Cerebellar nuclear complex (tissue), 1 donor: ENCODE measurements around the gene ATG101.
A peak's percentile ranks its signal among the peaks of the same experiment; 100 is the strongest.

Experiments
- DNase-seq, 2 experiments: peaks; one replicate each; lab custom pipeline; 2025; lab: John Stamatoyannopoulos, UW

Gene ATG101, protein sequence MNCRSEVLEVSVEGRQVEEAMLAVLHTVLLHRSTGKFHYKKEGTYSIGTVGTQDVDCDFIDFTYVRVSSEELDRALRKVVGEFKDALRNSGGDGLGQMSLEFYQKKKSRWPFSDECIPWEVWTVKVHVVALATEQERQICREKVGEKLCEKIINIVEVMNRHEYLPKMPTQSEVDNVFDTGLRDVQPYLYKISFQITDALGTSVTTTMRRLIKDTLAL

DNA sequence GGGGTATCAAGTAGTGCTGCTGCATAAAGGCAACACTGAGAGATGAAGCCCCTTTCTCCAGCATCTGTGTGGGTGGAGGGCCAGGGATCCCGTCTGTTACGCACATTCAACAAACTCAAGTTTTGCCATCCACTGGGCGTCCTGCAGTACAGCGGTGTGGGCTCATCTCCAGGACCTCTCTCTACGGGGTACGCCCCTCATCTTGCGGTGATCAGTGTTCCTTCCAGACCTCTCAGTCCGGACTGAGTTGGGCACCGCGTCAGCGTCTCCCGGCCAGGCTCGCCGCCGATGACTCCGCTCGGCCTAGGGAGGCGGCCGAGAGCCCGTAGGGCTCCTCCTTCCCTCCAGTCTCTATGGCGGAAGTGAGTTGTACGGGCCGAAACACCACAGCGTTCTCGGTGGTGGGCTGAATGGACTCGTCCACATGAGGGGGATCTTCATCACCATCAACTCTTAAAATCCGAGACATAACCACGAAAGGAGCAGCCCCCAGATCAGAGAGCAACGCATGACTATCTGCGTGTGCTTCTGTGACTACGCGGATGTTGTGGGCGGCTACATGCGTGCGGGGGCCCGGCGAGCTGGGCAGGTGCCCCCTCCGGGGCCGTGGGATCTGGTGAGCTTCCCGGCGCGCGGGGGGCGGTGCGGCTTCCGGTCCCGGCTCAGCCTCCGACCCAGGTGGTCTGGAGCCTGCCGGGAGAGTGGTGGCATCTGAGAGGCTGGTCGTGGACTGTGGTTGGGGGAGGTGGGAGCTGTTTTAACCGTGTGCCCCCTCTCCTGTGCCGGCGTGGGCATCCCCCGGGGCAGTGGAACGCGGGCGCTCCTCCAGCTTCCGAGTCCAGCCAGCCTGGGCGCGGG is at the start of gene ATG101:
Gene ATG101, plus strand, starts transcription at position 652 of the 858 bp plus-strand sequence. CDS start 3,673 bp downstream, outside the sequence.
- DNase-seq, result peak; percentile 61 to 85

GRCh38 chr12:52020539-52021336 is 49.0 kb upstream of the ATG101 start:
- DNase-seq, result no peak

DNA sequence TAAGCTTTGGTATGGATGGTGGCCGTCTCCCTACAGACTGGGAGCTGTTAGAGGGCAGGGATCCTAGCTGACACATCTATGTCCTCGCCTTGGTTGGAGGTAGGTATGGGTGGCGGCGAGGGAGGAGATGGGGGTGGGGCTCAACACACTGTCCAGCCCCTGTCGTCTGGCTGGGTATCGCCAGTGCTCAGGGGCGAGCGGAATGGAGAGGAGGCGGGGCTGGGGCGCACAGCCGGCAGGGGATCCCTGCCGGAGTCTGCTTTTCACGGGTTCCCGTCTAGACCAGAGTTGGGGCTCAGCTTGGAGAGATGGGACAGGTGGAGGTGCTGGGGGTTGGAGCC is 47.0 kb upstream of the ATG101 start:
- no peak for DNase-seq

GRCh38 chr12:52023182-52023975 is 46.4 kb upstream of the ATG101 start:
- DNase-seq, result peak in 1 of 2 experiments; percentile 5

DNA sequence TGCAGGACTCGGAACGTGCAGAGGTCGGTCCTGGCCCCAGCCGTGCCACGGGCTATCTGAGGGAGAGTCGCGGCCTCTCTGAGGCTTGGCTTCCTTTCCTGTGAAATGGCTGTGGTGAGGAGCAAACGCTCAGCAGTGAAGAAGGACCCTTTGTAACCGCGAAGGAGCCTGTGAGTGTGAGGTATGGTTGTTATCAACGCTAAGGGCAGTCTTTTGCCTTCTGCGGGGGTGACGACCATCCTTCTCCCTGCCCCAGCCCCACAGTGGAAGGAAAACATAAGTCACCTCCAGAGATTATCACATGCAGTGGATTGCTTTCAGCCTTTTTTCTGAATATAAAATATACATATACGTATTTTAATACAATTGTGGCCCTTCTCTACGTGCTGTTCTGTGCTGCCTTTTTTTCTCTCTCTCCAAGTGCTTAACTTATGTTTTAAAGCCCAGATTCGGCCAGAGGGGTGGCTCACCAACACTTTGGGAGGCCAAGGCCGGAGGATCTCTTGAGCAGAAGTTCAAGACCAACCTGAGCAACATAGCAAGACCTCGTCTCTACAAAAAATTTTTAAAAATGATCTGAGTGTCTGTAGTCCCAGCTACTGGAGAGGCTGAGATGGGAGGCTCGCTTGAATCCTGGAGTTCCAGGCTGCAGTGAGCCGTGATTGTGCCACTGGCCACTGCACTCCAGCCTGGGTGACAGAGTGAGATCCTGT is 45.6 kb upstream of the ATG101 start:
- DNase-seq, result no peak

- no peak for DNase-seq
These were observed 44.9 kb upstream of the ATG101 start for GRCh38 chr12:52024845-52025230.

DNA sequence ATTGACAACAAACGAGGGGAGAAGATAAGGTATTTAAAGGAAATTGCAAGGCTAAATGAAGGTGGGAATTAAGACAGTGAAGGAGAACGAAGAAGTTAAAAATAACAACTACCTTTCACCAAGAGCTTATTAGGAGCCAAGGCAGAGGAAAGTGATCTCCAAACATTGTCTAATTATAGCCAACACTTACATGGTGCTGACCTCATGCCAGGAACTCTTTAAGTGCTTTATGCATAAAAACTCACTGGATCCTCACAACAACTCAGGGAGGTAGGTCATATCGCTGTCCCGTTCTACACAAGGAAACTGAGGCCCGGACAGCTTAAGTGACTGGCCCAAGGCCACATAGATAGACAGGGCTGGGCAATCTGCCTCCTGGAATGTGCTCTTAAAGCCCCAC is 43.5 kb upstream of the ATG101 start:
- no peak for DNase-seq

- no peak for DNase-seq
These were observed 42.5 kb upstream of the ATG101 start for GRCh38 chr12:52027085-52027843.

DNA sequence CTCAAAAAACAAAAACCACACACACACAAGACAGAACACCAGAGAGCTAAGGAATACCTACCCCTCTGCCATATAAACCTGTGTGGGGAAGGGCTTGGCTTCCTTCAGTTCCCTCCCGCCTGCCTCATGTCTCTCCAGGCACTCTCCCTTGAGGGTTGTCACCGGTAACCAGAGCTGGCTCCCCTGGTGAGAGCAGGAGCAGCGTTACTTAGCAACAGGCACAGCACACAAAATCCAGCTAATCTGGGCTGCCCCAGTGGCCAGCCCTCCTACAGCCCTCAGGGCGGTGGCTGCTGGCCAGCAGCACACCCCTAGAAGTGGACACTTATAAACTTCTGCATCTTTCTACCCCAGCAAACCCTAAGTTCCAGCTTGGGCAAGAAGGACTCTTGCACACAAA is 40.1 kb upstream of the ATG101 start:
- DNase-seq, result no peak

DNA sequence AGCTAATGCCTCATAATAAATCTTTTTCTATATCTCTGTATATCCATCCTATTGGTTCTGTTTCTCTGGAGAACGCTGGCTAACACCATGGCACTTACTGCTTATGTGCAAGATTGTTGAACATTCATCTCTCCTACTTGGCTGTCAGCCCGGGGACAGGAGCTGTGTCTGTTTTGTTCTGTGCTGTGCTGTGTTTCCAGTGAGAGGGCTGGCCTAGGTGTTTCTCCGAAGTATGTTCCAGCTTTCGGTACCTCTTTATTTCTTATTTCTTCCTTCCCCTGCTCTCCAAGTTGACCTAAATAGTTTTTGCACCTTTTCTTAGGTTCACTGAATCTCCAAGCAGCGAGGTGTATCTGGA is 37.4 kb upstream of the ATG101 start:
- peak in 1 of 2 experiments; percentile 54 for DNase-seq

GRCh38 chr12:52032804-52033445 is 36.9 kb upstream of the ATG101 start:
- DNase-seq, result peak; percentile 93 to 96

- DNase-seq, result no peak
These were observed 36.2 kb upstream of the ATG101 start for GRCh38 chr12:52033446-52034140.

DNA sequence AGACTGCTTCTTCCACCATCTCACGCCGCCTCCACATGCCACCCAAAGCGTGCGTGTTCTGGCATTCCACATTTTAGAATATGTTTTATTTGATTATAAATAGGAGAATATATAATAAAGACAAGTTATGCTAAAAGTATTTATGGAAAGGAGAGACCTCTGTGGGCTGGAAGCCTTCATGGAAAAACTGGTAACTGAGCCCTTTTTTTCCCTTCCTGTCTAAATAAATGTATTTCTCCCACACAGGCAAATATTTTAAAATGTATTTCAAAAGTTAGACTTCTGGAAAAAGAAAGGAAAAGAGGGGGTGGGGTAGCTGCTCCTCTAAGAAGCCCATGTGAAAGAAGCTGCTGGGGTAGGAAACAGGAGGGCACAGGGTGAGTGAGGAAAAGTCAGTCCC is 34.6 kb upstream of the ATG101 start:
- DNase-seq, result no peak

DNA sequence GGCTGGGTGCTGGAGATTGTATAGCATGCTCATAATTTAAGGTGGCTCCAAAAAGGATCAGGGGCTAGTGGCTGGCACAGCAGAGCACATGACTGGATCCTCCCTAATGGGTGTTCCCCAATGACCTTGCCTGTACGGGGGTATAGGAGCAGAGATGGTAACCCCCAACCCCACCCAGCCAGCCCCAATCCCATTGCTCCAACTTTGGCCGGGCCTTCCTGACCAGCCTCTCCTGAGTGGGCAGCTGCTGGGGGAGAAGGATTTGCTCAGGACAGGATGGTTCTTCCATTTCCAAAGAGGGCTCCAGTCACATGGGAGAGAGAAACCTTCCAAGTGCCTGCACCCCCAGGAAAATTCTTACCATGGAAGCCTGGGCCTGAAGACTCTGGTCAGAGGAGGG is 33.9 kb upstream of the ATG101 start:
- no peak for DNase-seq

GRCh38 chr12:52036587-52037171 is 33.1 kb upstream of the ATG101 start:
- DNase-seq, result peak; percentile 20 to 61

- DNase-seq, result no peak
These were observed 32.4 kb upstream of the ATG101 start for GRCh38 chr12:52037248-52037861.

GRCh38 chr12:52038447-52038846 is 31.3 kb upstream of the ATG101 start:
- no peak for DNase-seq

GRCh38 chr12:52041035-52041434 is 28.7 kb upstream of the ATG101 start:
- DNase-seq, result no peak
